ENCODE results near the gene PRKCD.

PRKCD gene

GRCh38 chr3:53194210-53195065, 33.4 kb downstream of the PRKCD start:
- DNase-seq (ENCODE audit: low read depth, low spot score) = peak; percentile 38
- H3K4me1 ChIP-seq (ENCODE audit: insufficient read depth, insufficient read length) = peaks cover 25% of the 10 kb centered on the region

DNA sequence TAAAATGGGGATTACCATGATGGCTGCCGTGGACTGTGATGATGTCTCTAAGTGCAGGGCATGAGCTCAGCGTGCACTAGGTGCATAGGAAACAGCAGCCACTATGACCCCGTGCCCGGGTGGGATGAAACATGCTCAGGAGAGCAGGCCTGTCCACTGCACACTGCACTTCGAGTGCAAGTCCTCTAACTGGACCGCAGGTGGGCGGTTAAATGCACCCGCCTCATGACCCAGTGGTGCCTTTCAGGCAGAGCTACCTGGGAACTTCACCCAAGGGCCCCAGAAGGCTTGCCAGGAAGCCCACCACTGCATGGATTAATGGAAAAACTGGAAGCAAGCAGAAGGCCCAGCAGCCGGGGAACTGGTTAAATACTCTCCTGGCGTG, 34.0 kb downstream of the PRKCD start:
- no peak overlapping the region for H3K9ac ChIP-seq (ENCODE audit: insufficient read length, low read depth)
- TF ChIP-seq YY1 (IDR thresholded peaks at IDR 0.05; ENCODE audit: insufficient read depth, insufficient read length) = no peak
- no peak for TF ChIP-seq SUZ12 (IDR thresholded peaks at IDR 0.05; ENCODE audit: extremely low read depth, insufficient read depth, insufficient read length)
- TF ChIP-seq ZNF274 (IDR thresholded peaks at IDR 0.05; ENCODE audit: low read depth, low read length) = no peak

More at GRCh38 chr3:53194210-53195065, 33.4 kb downstream of the PRKCD start:
- no peak overlapping the region for H3K4me3 ChIP-seq (ENCODE audit: insufficient read length, low read depth)
- no peak for TF ChIP-seq YY1 (IDR thresholded peaks at IDR 0.05; ENCODE audit: insufficient read depth, insufficient read length)
- no peak for TF ChIP-seq SUZ12 (IDR thresholded peaks at IDR 0.05; ENCODE audit: extremely low read depth, insufficient read depth, insufficient read length)
- TF ChIP-seq ZNF274 (IDR thresholded peaks at IDR 0.05; ENCODE audit: low read depth, low read length) = no peak
- H3K9ac ChIP-seq (ENCODE audit: insufficient read length, low read depth) = peak overlapping the region; percentile 16
- H3K9me3 ChIP-seq (ENCODE audit: insufficient read depth, low read length) = no peaks in the 10 kb centered on the region
- peaks cover 28% of the 10 kb centered on the region for H3K36me3 ChIP-seq (ENCODE audit: insufficient read depth, insufficient read length, low read length)
- no peaks in the 10 kb centered on the region for H3K27me3 ChIP-seq (ENCODE audit: insufficient read depth, insufficient read length)

GRCh38 chr3:53195602-53196574, 34.9 kb downstream of the PRKCD start:
- peak; percentile 33 for DNase-seq (ENCODE audit: low read depth, low spot score)
- Histone ChIP-seq H3K27me3 (ENCODE audit: insufficient read depth, insufficient read length) (no peaks in the 10 kb centered on the region), H3K4me3 (ENCODE audit: insufficient read length, low read depth) (no peak overlapping the region), H3K9me3 (ENCODE audit: insufficient read depth, low read length) (no peaks in the 10 kb centered on the region), H3K4me1 (ENCODE audit: insufficient read depth, insufficient read length) (peaks cover 25% of the 10 kb centered on the region), H3K36me3 (ENCODE audit: insufficient read depth, insufficient read length, low read length) (peaks cover 13% of the 10 kb centered on the region), H3K9ac (ENCODE audit: insufficient read length, low read depth) (no peak overlapping the region)
- no peak for TF ChIP-seq YY1 (IDR thresholded peaks at IDR 0.05; ENCODE audit: insufficient read depth, insufficient read length)
- TF ChIP-seq ZNF274 (IDR thresholded peaks at IDR 0.05; ENCODE audit: low read depth, low read length) = no peak
- no peak for TF ChIP-seq SUZ12 (IDR thresholded peaks at IDR 0.05; ENCODE audit: extremely low read depth, insufficient read depth, insufficient read length)

More for the DNA sequence above, 34.0 kb downstream of the PRKCD start:
- Histone ChIP-seq H3K4me1 (ENCODE audit: insufficient read depth, insufficient read length) (peaks cover 25% of the 10 kb centered on the region), H3K4me3 (ENCODE audit: insufficient read length, low read depth) (no peak overlapping the region), H3K9me3 (ENCODE audit: insufficient read depth, low read length) (no peaks in the 10 kb centered on the region), H3K36me3 (ENCODE audit: insufficient read depth, insufficient read length, low read length) (peaks cover 21% of the 10 kb centered on the region), H3K27me3 (ENCODE audit: insufficient read depth, insufficient read length) (no peaks in the 10 kb centered on the region)
- DNase-seq (ENCODE audit: low read depth, low spot score) = no peak

GRCh38 chr3:53196575-53197407, 35.8 kb downstream of the PRKCD start:
- Histone ChIP-seq H3K4me3 (ENCODE audit: insufficient read length, low read depth) (no peak overlapping the region), H3K36me3 (ENCODE audit: insufficient read depth, insufficient read length, low read length) (peaks cover 12% of the 10 kb centered on the region), H3K27me3 (ENCODE audit: insufficient read depth, insufficient read length) (no peaks in the 10 kb centered on the region), H3K9me3 (ENCODE audit: insufficient read depth, low read length) (no peaks in the 10 kb centered on the region; the same call in 1 of the 2 replicates), H3K4me1 (ENCODE audit: insufficient read depth, insufficient read length) (peaks cover 25% of the 10 kb centered on the region), H3K9ac (ENCODE audit: insufficient read length, low read depth) (no peak overlapping the region)
- no peak for DNase-seq (ENCODE audit: low read depth, low spot score)
- TF ChIP-seq SUZ12 (IDR thresholded peaks at IDR 0.05; ENCODE audit: extremely low read depth, insufficient read depth, insufficient read length) (no peak), YY1 (IDR thresholded peaks at IDR 0.05; ENCODE audit: insufficient read depth, insufficient read length) (no peak), ZNF274 (IDR thresholded peaks at IDR 0.05; ENCODE audit: low read depth, low read length) (no peak)

DNA sequence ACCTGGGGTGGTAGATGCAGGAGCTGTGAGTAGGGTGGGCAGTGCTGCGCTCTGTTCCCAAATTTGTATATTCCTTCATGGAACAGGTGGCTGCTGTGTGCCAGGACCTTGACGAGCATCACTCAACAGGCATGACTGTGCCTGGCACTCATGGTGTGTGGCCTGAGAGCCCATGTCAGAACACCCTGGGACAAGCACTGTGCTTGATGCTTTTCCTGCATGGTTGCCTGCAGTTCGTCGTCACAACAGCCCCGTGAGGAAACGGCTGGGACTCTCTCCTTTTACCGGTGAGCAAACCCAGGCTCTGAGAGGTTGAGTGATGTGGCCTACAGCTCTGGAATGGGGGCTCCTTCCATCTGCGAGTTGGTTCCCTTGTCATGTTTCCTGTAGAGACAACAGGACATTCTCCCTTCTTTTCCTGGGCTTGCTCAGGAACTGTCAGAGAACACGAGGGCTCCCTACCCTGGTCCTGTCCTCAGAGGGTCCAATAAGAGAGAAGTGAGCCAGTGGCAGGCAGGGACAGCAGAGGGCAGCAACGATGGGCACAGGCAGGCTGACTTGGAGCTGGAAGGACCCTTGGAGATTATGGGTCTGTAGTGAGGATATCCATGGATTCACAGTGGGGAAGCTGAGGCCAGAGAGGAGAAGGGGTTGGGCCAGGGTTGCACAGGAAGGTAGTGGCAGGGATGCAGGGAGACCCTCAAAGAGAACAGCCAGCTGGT, 37.4 kb downstream of the PRKCD start:
- DNase-seq (ENCODE audit: low read depth, low spot score) = no peak

DNA sequence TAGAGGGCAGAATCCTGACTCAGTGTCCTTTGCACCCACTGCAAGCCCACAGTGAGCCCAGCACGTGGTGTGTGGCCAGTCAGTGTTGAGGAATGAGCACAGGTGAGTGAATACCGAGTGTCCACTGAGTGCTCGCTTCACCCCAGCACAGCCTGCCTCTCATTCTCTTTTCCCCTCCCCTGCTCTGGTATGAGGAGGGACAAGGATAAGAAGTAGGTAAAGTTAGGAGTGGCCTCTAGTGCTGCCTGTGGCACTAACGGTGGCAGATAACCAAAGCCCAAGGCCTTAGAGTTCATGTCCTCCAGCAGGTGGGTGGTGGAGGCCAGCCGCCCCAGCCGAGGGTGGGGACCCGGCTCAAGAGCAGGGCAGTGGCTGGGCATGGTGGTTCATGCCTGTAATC, 38.0 kb downstream of the PRKCD start:
- peaks cover 13% of the 10 kb centered on the region for H3K4me1 ChIP-seq (ENCODE audit: insufficient read depth, insufficient read length)
- H3K36me3 ChIP-seq (ENCODE audit: insufficient read depth, insufficient read length, low read length) = no peaks in the 10 kb centered on the region
- H3K27me3 ChIP-seq (ENCODE audit: insufficient read depth, insufficient read length) = no peaks in the 10 kb centered on the region
- DNase-seq (ENCODE audit: low read depth, low spot score) = no peak
- no peaks in the 10 kb centered on the region; the same call in 1 of the 2 replicates for H3K9me3 ChIP-seq (ENCODE audit: insufficient read depth, low read length)
- no peak for TF ChIP-seq SUZ12 (IDR thresholded peaks at IDR 0.05; ENCODE audit: extremely low read depth, insufficient read depth, insufficient read length)
- TF ChIP-seq YY1 (IDR thresholded peaks at IDR 0.05; ENCODE audit: insufficient read depth, insufficient read length) = no peak
- TF ChIP-seq ZNF274 (IDR thresholded peaks at IDR 0.05; ENCODE audit: low read depth, low read length) = no peak
- H3K4me3 ChIP-seq (ENCODE audit: insufficient read length, low read depth) = no peak overlapping the region
- H3K9ac ChIP-seq (ENCODE audit: insufficient read length, low read depth) = no peak overlapping the region

More for the DNA sequence above, 37.4 kb downstream of the PRKCD start:
- no peak for TF ChIP-seq SUZ12 (IDR thresholded peaks at IDR 0.05; ENCODE audit: extremely low read depth, insufficient read depth, insufficient read length)
- no peak for TF ChIP-seq YY1 (IDR thresholded peaks at IDR 0.05; ENCODE audit: insufficient read depth, insufficient read length)
- no peak for TF ChIP-seq ZNF274 (IDR thresholded peaks at IDR 0.05; ENCODE audit: low read depth, low read length)
- peaks cover 18% of the 10 kb centered on the region for H3K4me1 ChIP-seq (ENCODE audit: insufficient read depth, insufficient read length)
- no peaks in the 10 kb centered on the region; the same call in 1 of the 2 replicates for H3K9me3 ChIP-seq (ENCODE audit: insufficient read depth, low read length)
- no peak overlapping the region for H3K9ac ChIP-seq (ENCODE audit: insufficient read length, low read depth)
- no peak overlapping the region for H3K4me3 ChIP-seq (ENCODE audit: insufficient read length, low read depth)
- H3K27me3 ChIP-seq (ENCODE audit: insufficient read depth, insufficient read length) = no peaks in the 10 kb centered on the region
- no peaks in the 10 kb centered on the region for H3K36me3 ChIP-seq (ENCODE audit: insufficient read depth, insufficient read length, low read length)

Measured in NT2/D1 (cell line).